K562 (cell line): ENCODE measurements around the gene TNIP2. TPM values are rescaled to one million over a fixed set of nuclear protein-coding genes. Genes with fewer than 3 reads are reported as not detected.

Source experiments
- ARHGAP35 ChIP-seq: fragments of 450-650 bp; IDR thresholded peaks from 2 replicates; pipeline ENCODE4 v1.6.1; 2018; ENCODE audit not compliant: partially characterized antibody
- CTBP1 ChIP-seq: fragments of 450-650 bp; IDR thresholded peaks from 2 replicates; pipeline ENCODE4 v1.6.1; 2016; ENCODE audit warnings: borderline replicate concordance
- EGR1 ChIP-seq: fragments of 450-650 bp; conservative IDR thresholded peaks from 2 replicates; pipeline ENCODE4 v1.6.1; 2017; ENCODE audit warnings: mild to moderate bottlenecking
- GATAD2B ChIP-seq: fragments of 450-650 bp; IDR thresholded peaks from 2 replicates; pipeline ENCODE4 v1.6.1; 2017; ENCODE audit warnings: mild to moderate bottlenecking, borderline replicate concordance
- HDAC2 ChIP-seq: fragments of 450-650 bp; IDR thresholded peaks from 2 replicates; pipeline ENCODE4 v1.6.1; 2016; ENCODE audit warnings: mild to moderate bottlenecking
- HMG20B ChIP-seq: fragments of 250-450 bp; sonication (Bioruptor Pico); IDR thresholded peaks from 2 replicates; pipeline ENCODE4 v1.5.0; 2021; ENCODE audit warnings: mild to moderate bottlenecking
- KDM5B ChIP-seq: fragments of 200-600 bp; sonication (generic); IDR thresholded peaks from 2 replicates; pipeline ENCODE4 v1.6.1; 2012; ENCODE audit warnings: low read depth, mild to moderate bottlenecking, moderate library complexity, low read length, control low read depth, inconsistent platforms; ENCODE audit not compliant: insufficient replicate concordance
- KLF1 ChIP-seq: fragments of 450-650 bp; IDR thresholded peaks from 2 replicates; pipeline ENCODE4 v1.6.1; 2016; ENCODE audit warnings: missing genetic modification characterization, missing compliant biosample characterization
- MAFK ChIP-seq: IDR thresholded peaks from 2 replicates; pipeline ENCODE4 v1.6.1; 2011; ENCODE audit warnings: low read length, improper control_type of control experiment
- POLR3G ChIP-seq: IDR thresholded peaks from 2 replicates; pipeline ENCODE4 v1.6.1; 2011; ENCODE audit not compliant: insufficient read length, insufficient replicate concordance; ENCODE audit errors: extremely low read depth
- RBFOX2 ChIP-seq: fragments of 200-400 bp; formaldehyde crosslinking; IDR thresholded peaks from 2 replicates; pipeline ENCODE4 v1.6.1; 2017; ENCODE audit warnings: low read depth, mild to moderate bottlenecking, low read length, moderate library complexity
- SMAD2 ChIP-seq: fragments of 150-350 bp; IDR thresholded peaks from 2 replicates; pipeline ENCODE4 v1.6.1; 2014; ENCODE audit warnings: low read depth, mild to moderate bottlenecking, low read length
- ZNF77 ChIP-seq: fragments of 250-450 bp; sonication (Bioruptor Pico); IDR thresholded peaks from 2 replicates; pipeline ENCODE4 v1.5.0; 2020
- ZZZ3 ChIP-seq: fragments of 450-650 bp; IDR thresholded peaks from 2 replicates; pipeline ENCODE4 v1.6.1; 2016; ENCODE audit warnings: antibody characterized with exemption, mild to moderate bottlenecking, moderate library complexity
- polyA plus RNA-seq, 8 experiments: library from polyadenylated mRNA; depleted of rRNA in 4 of 8; stranded (reverse) in 5 of 8; unstranded in 3 of 8; fragments of >200 nt; fragmentation: Nextera tagmentation in 2 of 8; fragmentation: Illumina TruSeq in 1 of 8; extraction: Ambion mirVana in 2 of 8; extraction: Trizol in 1 of 8; gene quantifications; 2 replicates each; pipeline versions ENCODE4 v1.2.1 to v1.2.3, GENCODE V29; 2011 to 2014; ENCODE audit warnings: inconsistent platforms in 1 of 8, missing spikeins in 1 of 8
- total RNA-seq, 7 experiments: library from RNA; depleted of rRNA in 6 of 7; stranded (reverse); fragments of >200 nt in 6 of 7; fragmentation: Illumina TruSeq in 2 of 7; extraction: Trizol in 2 of 7; gene quantifications; 2 replicates each; pipeline versions ENCODE4 v1.2.1 to v1.2.3, GENCODE V29; 2011 to 2021; ENCODE audit warnings: low replicate concordance in 1 of 7
- TF ChIP-seq, protein P1 (sequence below), 2 experiments: fragments of 450-650 bp; conservative IDR thresholded peaks; 2 replicates each; pipeline ENCODE4 v1.6.1; 2017; ENCODE audit warnings: mild to moderate bottlenecking in 2 of 2, moderate library complexity in 2 of 2
- TF ChIP-seq, protein P2 (sequence below): sonication (generic); formaldehyde crosslinking; IDR thresholded peaks from 2 replicates; pipeline ENCODE4 v1.8.0; 2023; ENCODE audit warnings: mild to moderate bottlenecking, missing genetic modification reagents
- TF ChIP-seq, protein P3 (sequence below): fragments of 450-650 bp; IDR thresholded peaks from 2 replicates; pipeline ENCODE4 v1.6.1; 2018; ENCODE audit warnings: mild to moderate bottlenecking, low read depth; ENCODE audit not compliant: partially characterized antibody
- TF ChIP-seq, protein P4 (sequence below): sonication (generic); formaldehyde crosslinking; IDR thresholded peaks from 2 replicates; pipeline ENCODE4 v1.8.0; 2022; ENCODE audit warnings: mild to moderate bottlenecking, low read depth, missing genetic modification reagents
- TF ChIP-seq, protein P5 (sequence below): fragments of 450-650 bp; formaldehyde crosslinking; IDR thresholded peaks from 2 replicates; pipeline ENCODE4 v1.4.0; 2022; ENCODE audit warnings: mild to moderate bottlenecking, moderate library complexity

TNIP2 gene
- total and polyA plus RNA-seq, 9 of the 15 experiments (the other 6 are each of a cell fraction or from before 2014, with no cell fraction given), result 0.61 to 42.6 (median 19.5) TPM

DNA sequence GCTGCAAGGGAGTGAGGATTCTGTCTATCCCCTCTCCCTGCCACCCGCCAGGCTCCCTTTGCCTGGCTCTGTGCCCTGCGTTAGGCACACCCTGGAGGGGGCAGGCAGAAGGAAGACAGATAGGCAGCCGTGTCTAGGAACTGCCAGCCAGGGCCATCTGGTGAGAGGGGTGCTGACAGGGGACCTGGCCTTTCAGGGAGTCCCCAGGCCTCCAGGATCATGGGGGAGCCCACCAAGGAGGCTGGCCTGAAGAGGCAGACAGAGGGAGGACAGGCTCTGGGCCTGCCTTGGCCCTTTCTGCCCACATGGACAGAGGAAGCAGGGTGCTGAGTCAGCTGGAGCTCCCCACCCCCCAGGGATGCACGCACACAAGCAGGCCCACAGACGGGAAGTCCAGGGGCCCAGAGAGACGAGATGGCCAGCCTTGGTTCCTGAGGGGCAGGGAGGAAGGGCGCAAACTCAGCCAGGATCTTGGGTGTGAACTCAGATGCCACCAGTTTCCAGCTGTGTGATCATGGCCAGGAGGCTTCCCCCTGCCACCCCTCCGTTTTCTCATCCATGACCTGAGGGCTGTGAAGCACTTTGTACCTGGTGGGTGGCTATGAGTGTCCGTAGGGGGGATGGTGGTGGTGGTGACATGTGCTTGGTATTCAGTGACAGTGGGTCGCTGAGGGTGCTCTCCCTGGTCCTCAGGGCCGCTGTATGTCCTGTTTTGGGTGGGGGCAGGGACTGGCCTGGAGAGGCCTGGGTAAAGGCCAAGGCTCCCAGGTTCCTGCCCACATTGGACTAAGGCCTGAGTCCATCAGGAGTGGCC is 38.6 kb upstream of the TNIP2 start (continued):
- TF ChIP-seq, protein P1, sequence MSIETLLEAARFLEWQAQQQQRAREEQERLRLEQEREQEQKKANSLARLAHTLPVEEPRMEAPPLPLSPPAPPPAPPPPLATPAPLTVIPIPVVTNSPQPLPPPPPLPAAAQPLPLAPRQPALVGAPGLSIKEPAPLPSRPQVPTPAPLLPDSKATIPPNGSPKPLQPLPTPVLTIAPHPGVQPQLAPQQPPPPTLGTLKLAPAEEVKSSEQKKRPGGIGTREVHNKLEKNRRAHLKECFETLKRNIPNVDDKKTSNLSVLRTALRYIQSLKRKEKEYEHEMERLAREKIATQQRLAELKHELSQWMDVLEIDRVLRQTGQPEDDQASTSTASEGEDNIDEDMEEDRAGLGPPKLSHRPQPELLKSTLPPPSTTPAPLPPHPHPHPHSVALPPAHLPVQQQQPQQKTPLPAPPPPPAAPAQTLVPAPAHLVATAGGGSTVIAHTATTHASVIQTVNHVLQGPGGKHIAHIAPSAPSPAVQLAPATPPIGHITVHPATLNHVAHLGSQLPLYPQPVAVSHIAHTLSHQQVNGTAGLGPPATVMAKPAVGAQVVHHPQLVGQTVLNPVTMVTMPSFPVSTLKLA (conservative IDR thresholded peaks at IDR 0.05), result peak in 1 of 2 experiments; percentile 52; a peak in 2 of 4 replicates
- TF ChIP-seq KDM5B (peak; percentile 28), SMAD2 (no peak), CTBP1 (peak; percentile 38; the same call in 1 of the 2 replicates), HDAC2 (peak; percentile 16; the same call in 1 of the 2 replicates), KLF1 (tag) (no peak), GATAD2B (no peak), RBFOX2 (peak; percentile 62), ZNF77 (CRISPR knock-in tag) (no peak), POLR3G (no peak), ZZZ3 (no peak), MAFK (peak; percentile 87), EGR1 (0 out of 2 replicates have a peak, but pooled peaks have one; percentile 8), ARHGAP35 (no peak), HMG20B (no peak)
- TF ChIP-seq, protein P2, sequence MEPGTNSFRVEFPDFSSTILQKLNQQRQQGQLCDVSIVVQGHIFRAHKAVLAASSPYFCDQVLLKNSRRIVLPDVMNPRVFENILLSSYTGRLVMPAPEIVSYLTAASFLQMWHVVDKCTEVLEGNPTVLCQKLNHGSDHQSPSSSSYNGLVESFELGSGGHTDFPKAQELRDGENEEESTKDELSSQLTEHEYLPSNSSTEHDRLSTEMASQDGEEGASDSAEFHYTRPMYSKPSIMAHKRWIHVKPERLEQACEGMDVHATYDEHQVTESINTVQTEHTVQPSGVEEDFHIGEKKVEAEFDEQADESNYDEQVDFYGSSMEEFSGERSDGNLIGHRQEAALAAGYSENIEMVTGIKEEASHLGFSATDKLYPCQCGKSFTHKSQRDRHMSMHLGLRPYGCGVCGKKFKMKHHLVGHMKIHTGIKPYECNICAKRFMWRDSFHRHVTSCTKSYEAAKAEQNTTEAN (CRISPR knock-in tag), result no peak
- TF ChIP-seq, protein P3, sequence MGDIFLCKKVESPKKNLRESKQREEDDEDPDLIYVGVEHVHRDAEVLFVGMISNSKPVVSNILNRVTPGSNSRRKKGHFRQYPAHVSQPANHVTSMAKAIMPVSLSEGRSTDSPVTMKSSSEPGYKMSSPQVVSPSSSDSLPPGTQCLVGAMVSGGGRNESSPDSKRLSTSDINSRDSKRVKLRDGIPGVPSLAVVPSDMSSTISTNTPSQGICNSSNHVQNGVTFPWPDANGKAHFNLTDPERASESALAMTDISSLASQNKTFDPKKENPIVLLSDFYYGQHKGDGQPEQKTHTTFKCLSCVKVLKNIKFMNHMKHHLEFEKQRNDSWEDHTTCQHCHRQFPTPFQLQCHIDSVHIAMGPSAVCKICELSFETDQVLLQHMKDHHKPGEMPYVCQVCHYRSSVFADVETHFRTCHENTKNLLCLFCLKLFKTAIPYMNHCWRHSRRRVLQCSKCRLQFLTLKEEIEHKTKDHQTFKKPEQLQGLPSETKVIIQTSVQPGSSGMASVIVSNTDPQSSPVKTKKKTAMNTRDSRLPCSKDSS, result no peak
- TF ChIP-seq, protein P4, sequence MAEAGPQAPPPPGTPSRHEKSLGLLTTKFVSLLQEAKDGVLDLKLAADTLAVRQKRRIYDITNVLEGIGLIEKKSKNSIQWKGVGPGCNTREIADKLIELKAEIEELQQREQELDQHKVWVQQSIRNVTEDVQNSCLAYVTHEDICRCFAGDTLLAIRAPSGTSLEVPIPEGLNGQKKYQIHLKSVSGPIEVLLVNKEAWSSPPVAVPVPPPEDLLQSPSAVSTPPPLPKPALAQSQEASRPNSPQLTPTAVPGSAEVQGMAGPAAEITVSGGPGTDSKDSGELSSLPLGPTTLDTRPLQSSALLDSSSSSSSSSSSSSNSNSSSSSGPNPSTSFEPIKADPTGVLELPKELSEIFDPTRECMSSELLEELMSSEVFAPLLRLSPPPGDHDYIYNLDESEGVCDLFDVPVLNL (CRISPR knock-in tag), result no peak
- TF ChIP-seq, protein P5, sequence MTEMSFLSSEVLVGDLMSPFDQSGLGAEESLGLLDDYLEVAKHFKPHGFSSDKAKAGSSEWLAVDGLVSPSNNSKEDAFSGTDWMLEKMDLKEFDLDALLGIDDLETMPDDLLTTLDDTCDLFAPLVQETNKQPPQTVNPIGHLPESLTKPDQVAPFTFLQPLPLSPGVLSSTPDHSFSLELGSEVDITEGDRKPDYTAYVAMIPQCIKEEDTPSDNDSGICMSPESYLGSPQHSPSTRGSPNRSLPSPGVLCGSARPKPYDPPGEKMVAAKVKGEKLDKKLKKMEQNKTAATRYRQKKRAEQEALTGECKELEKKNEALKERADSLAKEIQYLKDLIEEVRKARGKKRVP (CRISPR knock-in tag), result no peak
